Panc1 (cell line): ENCODE data around the gene CENPB. TPM values are rescaled to one million over a fixed set of nuclear protein-coding genes. Genes with fewer than 3 reads are reported as not detected.

ENCODE experiments used
- ATAC-seq: fragments of 200-7000 bp; cut with Tn5 transposase; 2 replicates; pipeline ENCODE4 v1.9.1; 2020; ENCODE audit warnings: mild to moderate bottlenecking, moderate library complexity
- BruUV-seq: library from RNA; stranded (reverse); fragments of 400-500 nt; replicated peaks from 2 replicates; lab custom pipeline; 2021; lab: Mats Ljungman, UMichigan
- CTCF ChIA-PET: fragments of 300-600 bp; sonication (Branson Sonifier 250); formaldehyde crosslinking; loops from one replicate; lab custom pipeline; 2022; ENCODE audit warnings: antibody characterized with exemption; lab: Charles Lee
- POLR2A ChIA-PET: fragments of 300-600 bp; sonication (Branson Sonifier 250); formaldehyde crosslinking; loops from one replicate; lab custom pipeline; 2022; ENCODE audit warnings: antibody characterized with exemption; lab: Charles Lee
- DNase-seq: peaks from one replicate; pipeline ENCODE4 v3.0.0-alpha.2; 2010; ENCODE audit warnings: low read depth, low spot score
- H3K27ac ChIP-seq: 2 replicates; pipeline ENCODE4 v1.5.1; 2011; ENCODE audit warnings: mild to moderate bottlenecking, low read length, inconsistent platforms
- H3K27me3 ChIP-seq: fragments of 200-500 bp; sonication (Bioruptor generic); 2 replicates; pipeline ENCODE4 v1.6.0; 2014; ENCODE audit warnings: low read length, inconsistent platforms; ENCODE audit not compliant: control insufficient read depth, insufficient read depth
- H3K36me3 ChIP-seq: fragments of 200-500 bp; sonication (Bioruptor generic); 2 replicates; pipeline ENCODE4 v1.5.1; 2014; ENCODE audit warnings: inconsistent platforms, mild to moderate bottlenecking, low read length, moderate library complexity; ENCODE audit not compliant: control insufficient read depth, insufficient read depth
- H3K4me1 ChIP-seq: 2 replicates; pipeline ENCODE4 v1.5.1; 2011; ENCODE audit warnings: inconsistent platforms, mild to moderate bottlenecking, low read length, moderate library complexity; ENCODE audit not compliant: control insufficient read depth, insufficient read depth
- H3K4me3 ChIP-seq, 2 experiments: 2 replicates each; pipeline ENCODE4 v1.5.1; 2011 to 2012; ENCODE audit warnings: low read depth in 2 of 2, low read length in 2 of 2, mild to moderate bottlenecking in 2 of 2, inconsistent platforms in 1 of 2, moderate library complexity in 1 of 2
- H3K9me3 ChIP-seq: fragments of 200-500 bp; sonication (Bioruptor generic); 2 replicates; pipeline ENCODE4 v1.5.1; 2014; ENCODE audit warnings: low read depth, mild to moderate bottlenecking, inconsistent platforms, low read length, moderate library complexity; ENCODE audit not compliant: control insufficient read depth, insufficient read depth
- CTCF ChIP-seq: fragments of 450-650 bp; IDR thresholded peaks from 2 replicates; pipeline ENCODE4 v1.5.1; 2017; ENCODE audit warnings: mild to moderate bottlenecking
- POLR2AphosphoS5 ChIP-seq: IDR thresholded peaks from 2 replicates; pipeline ENCODE4 v1.6.1; 2012; ENCODE audit warnings: mild to moderate bottlenecking, low read depth, low read length, moderate library complexity
- SIN3A ChIP-seq: IDR thresholded peaks from 2 replicates; pipeline ENCODE4 v1.6.1; 2012; ENCODE audit warnings: low read depth, mild to moderate bottlenecking, low read length, moderate library complexity, borderline replicate concordance; ENCODE audit not compliant: insufficient read depth
- TCF7L2 ChIP-seq: IDR thresholded peaks from 2 replicates; pipeline ENCODE4 v1.6.1; 2011; ENCODE audit warnings: mild to moderate bottlenecking, low read depth, low read length, inconsistent platforms
- in situ Hi-C: cut with HindIII; loops from 2 replicates; pipeline ENCODE4 v1.10.0; 2016; ENCODE audit warnings: low sequenced_read_pairs, low pct_unique_long_range_greater_than_20kb
- intact Hi-C: fragments of 100-400 bp; cut with micrococcal nuclease; formaldehyde crosslinking; loops from one replicate; pipeline ENCODE4 v1.10.0; 2022; ENCODE audit not compliant: unreplicated experiment
- total RNA-seq: library from RNA; stranded (reverse); gene quantifications from one replicate; pipeline ENCODE4 v1.2.1, GENCODE V29; 2021; ENCODE audit not compliant: unreplicated experiment
- TF ChIP-seq, protein P1 (sequence below), 2 experiments: IDR thresholded peaks; 2 replicates each; pipeline ENCODE4 v1.6.1; 2011 to 2012; ENCODE audit warnings: low read depth in 2 of 2, control low read depth in 1 of 2, low read length in 1 of 2, mild to moderate bottlenecking in 1 of 2, moderate library complexity in 1 of 2; ENCODE audit not compliant: insufficient read depth in 1 of 2

The CENPB gene
- total RNA-seq, 1 experiment from 2014 or later, result 154 TPM

DNA sequence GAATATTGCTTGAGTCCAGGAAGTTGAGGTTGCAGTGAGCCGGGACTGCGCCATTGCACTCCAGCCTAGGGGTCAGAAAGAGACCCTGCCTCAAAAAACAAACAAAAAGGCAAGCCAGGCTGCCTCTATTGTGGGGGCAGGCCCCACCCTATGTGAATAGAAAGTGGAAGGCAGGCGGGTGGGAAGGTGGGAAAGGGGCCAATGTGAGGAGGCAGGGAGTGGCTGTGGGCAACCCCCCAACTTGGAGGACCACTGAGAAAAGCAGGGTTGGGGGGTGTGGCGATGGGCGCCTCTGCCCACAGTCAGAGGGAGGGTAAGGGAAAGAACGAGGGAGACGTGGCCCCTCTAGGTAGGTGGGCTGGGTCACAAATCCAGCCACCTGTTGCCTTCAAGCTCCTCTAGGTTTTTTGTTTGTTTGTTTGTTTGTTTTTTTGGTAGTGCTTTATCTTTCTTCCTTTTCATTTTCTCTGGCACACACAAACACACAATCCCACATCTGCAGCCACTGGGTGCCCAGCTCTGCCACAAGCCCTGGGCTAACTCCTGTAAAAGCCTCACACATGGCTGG, 28.5 kb upstream of the CENPB start:
- ChIA-PET CTCF (no interaction called here), POLR2A (no interaction called here)
- intact Hi-C loops, result no loop called here
- DNase-seq (no peak), ATAC-seq (no peak)
- in situ Hi-C loops, result no loop called here
- BruUV-seq, result no TSS peak
- Histone ChIP-seq H3K27ac (no peak overlapping the region; the same call in 1 of the 2 replicates), H3K4me1 (peaks cover 55% of the 10 kb centered on the region), H3K27me3 (no peaks in the 10 kb centered on the region), H3K36me3 (no peaks in the 10 kb centered on the region), H3K4me3 (no peak overlapping the region), H3K9me3 (no peaks in the 10 kb centered on the region)
- TF ChIP-seq TCF7L2, result no peak
- TF ChIP-seq CTCF, result no peak
- TF ChIP-seq POLR2AphosphoS5, result no peak
- no peak for TF ChIP-seq SIN3A
- TF ChIP-seq, protein P1, sequence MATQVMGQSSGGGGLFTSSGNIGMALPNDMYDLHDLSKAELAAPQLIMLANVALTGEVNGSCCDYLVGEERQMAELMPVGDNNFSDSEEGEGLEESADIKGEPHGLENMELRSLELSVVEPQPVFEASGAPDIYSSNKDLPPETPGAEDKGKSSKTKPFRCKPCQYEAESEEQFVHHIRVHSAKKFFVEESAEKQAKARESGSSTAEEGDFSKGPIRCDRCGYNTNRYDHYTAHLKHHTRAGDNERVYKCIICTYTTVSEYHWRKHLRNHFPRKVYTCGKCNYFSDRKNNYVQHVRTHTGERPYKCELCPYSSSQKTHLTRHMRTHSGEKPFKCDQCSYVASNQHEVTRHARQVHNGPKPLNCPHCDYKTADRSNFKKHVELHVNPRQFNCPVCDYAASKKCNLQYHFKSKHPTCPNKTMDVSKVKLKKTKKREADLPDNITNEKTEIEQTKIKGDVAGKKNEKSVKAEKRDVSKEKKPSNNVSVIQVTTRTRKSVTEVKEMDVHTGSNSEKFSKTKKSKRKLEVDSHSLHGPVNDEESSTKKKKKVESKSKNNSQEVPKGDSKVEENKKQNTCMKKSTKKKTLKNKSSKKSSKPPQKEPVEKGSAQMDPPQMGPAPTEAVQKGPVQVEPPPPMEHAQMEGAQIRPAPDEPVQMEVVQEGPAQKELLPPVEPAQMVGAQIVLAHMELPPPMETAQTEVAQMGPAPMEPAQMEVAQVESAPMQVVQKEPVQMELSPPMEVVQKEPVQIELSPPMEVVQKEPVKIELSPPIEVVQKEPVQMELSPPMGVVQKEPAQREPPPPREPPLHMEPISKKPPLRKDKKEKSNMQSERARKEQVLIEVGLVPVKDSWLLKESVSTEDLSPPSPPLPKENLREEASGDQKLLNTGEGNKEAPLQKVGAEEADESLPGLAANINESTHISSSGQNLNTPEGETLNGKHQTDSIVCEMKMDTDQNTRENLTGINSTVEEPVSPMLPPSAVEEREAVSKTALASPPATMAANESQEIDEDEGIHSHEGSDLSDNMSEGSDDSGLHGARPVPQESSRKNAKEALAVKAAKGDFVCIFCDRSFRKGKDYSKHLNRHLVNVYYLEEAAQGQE (IDR thresholded peaks at IDR 0.05; ENCODE audit: insufficient read depth in 1 of 2, low read depth in 2 of 2, low read length in 1 of 2), result no peak

GRCh38 chr20:3813848-3814581, 27.5 kb upstream of the CENPB start:
- H3K27ac ChIP-seq, result peak overlapping the region; percentile 86; the same call in 1 of the 2 replicates

More at GRCh38 chr20:3813848-3814581, 27.5 kb upstream of the CENPB start:
- ChIA-PET POLR2A (no interaction called here), CTCF (interaction anchor here (0.7 kb wide), 1 partner anchor 137 kb away, joined by 6 read pairs; no protein-coding TSS in a partner anchor)
- intact Hi-C loops, result no loop called here
- Histone ChIP-seq H3K4me3 (no peak overlapping the region), H3K27me3 (no peaks in the 10 kb centered on the region), H3K9me3 (no peaks in the 10 kb centered on the region), H3K4me1 (peaks cover 49% of the 10 kb centered on the region), H3K36me3 (no peaks in the 10 kb centered on the region)
- DNase-seq, result no peak
- in situ Hi-C loops, result no loop called here
- TF ChIP-seq TCF7L2 (no peak), POLR2AphosphoS5 (no peak), SIN3A (no peak), CTCF (no peak)
- TF ChIP-seq, protein P1 (IDR thresholded peaks at IDR 0.05; ENCODE audit: insufficient read depth in 1 of 2, low read depth in 2 of 2, low read length in 1 of 2), result no peak
- no TSS peak for BruUV-seq
- no peak for ATAC-seq
